Activated CD4-positive, alpha-beta T cell treated with anti-CD3 and anti-CD28 coated beads, Interleukin-2, amount 50 U/mL, for 16 hours (primary cell): ENCODE measurements around the gene PTGR1.
"Not testable (repeated sequence)": the region's sequence is repeated elsewhere in the genome, so short reads cannot be mapped to it uniquely, and the experiment has no call there.

ENCODE experiments used
- DNase-seq: peaks from one replicate; pipeline ENCODE4 v3.0.0-alpha.2; 2020

Gene PTGR1

GRCh38 chr9:111599092-111599954 lies at the start of gene PTGR1:
TSS of gene PTGR1 (minus strand) at chr9:111599647. CDS start at chr9:111597422, 2,225 bp downstream.
- peak; percentile 27 for DNase-seq

GRCh38 chr9:111649016-111649415 lies 49.6 kb upstream of the PTGR1 start:
- no peak for DNase-seq

GRCh38 chr9:111648066-111648465 lies 48.6 kb upstream of the PTGR1 start:
- no peak for DNase-seq

DNA sequence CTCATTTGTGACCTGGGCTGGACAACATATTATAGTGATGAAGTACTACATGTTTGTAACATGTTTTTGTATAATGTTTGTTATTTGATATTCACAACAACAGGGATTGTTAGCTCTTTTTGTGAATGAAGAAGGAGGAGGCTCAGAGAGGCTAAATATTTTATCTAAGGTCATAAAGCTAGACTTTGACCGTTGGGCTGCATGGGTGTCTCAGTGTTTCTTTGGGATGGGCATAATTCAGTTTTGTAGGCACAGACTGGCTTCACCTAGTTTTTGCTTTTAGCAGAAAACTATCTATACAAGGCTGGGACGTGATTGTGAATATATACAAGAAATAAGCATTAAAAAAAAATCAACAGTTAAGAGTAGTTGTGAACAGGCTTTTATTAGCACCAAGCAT lies 47.0 kb upstream of the PTGR1 start:
- no peak for DNase-seq

DNA sequence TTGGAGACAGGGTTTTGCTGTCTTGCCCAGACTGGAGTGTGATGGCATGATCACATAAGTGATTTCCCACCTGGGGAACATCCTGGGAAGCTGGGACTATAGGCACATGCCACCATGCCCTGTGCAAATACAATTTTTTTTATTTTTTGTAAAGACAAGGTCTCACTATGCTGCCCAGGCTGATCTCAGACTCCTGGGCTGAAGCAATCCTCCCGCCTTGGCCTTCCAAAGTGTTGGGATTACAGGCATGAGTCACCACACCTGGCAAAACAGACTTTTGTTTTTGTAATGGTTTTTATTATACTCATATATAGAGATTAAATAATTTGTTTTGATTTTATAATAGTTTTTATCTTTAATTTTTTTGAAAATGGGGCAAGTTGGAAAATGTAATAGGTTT lies 46.4 kb upstream of the PTGR1 start:
- DNase-seq, result no peak

- no peak for DNase-seq
Measured at GRCh38 chr9:111644195-111644772, 44.8 kb upstream of the PTGR1 start.

DNA sequence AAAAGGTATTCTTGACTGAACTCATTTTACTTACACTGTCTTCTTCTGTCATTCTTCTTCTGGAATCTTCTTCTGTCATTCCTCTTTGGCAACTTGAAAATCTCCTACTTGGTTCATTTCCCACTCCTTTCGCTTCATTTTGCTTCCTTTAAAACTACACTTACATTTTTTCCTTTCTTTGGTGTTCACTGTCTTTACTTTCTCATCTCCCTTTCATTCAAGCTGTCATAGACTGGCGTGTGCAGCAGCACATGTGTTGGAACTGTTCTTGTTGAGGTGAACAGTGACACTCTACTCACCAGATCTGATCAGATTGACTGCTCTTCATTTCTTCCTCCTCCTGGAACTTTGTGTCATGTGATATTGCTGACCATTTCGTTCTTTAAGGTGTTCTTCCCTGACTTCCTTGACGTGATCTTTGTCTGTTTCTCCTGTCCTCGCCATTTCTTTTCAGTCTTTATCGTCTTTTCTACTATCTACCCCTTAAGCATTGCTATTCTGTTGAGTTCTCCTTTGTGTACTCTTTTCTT lies 38.0 kb upstream of the PTGR1 start:
- DNase-seq, result no peak

- no peak for DNase-seq
Measured at GRCh38 chr9:111634860-111635259, 35.4 kb upstream of the PTGR1 start.

DNA sequence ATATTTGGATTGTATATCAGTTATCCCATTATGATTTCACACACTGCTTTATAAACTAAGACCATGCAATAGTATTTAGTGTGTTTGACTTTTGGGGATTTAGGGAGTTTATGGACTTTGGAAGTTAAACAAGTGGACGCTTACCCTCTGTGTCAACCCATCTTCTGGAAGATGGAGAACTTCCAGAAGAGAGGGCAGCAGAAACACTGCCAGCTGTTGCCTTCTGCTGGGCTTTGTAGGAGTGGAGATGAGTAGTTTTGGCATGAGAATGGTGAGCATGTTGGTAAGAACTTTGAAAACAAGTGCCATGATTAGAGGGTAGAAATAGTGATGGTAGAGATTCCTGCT lies 33.9 kb upstream of the PTGR1 start:
- no peak for DNase-seq

- no peak for DNase-seq
Measured at GRCh38 chr9:111632695-111633388, 33.4 kb upstream of the PTGR1 start.

DNA sequence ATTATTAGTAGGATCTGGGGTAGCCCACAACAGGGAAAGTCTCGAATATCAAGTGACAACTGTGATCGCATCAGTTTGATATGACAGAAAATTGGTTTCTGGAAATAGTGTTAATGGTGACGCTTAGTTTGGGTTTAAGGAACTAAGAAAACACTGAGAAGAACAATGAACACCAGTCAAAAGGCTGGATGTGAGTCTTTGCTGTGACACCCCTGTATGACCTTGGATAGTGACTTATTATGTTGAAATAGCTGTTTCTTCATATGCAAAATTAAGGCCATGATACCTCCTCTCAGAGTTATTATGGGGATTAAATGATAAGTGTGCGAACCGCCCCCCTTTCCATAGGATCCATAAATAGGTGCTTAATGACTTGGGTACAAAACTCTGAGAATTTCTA lies 32.6 kb upstream of the PTGR1 start:
- no peak for DNase-seq

GRCh38 chr9:111631214-111631971 lies 31.9 kb upstream of the PTGR1 start, which contains the start of gene DNAJC25:
TSS of gene DNAJC25 (plus strand) at chr9:111631334. CDS start at chr9:111631408, 74 bp downstream.
- DNase-seq, result peak; percentile 99

DNA sequence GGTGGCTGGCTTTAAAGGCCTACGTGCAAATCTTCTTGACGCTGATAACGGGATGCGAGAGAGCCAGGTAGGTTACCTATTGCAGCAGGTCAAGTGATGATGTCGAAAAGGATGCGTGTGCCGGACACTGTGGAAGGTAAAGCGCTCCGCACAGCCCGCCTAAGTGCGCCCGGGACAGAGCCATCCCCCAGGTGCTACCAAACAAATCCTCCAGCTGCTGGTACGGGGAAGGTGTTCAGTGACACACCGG lies 31.4 kb upstream of the PTGR1 start:
- no peak for DNase-seq

DNA sequence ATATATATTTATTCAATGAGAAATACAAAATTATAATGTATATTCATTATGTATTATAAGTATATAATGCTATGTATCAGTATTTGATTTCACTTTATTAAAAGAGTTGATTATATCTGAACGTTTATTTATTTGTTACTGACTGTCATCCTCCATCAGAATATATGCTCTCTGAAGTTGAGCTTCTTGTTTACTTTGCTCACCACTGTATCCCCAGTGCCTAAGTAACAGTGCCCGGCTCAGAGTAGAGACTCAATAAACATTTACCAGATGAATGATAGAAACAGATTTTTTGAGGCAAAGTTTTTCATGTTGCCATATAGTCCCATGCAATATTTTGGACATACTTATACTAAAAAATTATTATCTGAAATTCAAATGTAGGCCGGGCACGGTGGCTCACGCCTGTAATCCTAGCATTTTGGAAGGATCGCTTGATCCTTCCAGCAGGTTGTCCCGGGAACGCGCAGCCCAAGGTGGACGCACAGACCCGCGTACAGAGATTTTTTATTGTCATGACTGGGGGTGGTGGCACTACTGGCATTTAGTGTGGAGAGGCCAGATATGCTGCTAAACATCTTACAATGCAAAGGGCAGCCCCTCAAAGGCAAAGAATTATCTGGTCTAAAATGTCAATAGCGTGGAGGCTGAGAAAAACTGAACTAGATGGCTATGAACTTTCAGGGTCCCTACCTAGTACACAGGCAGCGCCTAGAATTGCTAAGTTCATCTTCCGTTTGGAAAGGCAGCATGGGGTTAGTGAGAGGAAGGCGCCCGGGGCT lies 30.9 kb upstream of the PTGR1 start:
- DNase-seq, result no peak

GRCh38 chr9:111628411-111628810 lies 29.0 kb upstream of the PTGR1 start:
- DNase-seq, result no peak

DNA sequence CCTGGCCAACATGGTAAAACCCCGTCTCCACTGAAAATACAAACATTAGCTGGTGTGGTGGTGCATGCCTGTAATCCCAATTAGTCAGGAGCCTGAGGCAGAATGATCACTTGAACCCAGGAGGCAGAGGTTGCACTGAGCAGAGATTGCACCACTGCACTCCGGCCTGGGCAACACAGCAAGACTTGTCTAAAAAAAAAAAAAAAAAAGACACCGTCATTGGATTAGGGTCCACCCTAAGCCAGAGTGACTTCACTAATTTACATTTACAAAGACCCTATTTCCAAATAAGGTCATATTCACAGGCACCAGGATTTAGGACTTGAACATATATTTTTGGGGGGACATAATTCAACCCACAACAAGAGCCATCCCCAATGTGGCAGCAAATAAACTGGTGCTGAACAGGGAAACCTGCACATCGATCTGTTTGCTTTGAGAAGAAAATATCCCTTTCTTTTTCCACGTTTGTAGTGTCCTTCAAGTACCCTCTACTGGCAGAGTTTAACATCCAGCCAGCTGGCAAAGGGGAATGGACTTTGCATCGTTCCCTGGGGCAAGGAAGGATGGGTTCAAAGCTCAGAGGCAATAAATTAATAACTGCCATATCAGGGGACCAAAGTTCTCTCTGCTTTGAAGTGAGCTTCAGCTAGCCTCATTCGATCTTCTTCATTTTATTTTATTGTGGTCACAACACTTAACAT lies 28.0 kb upstream of the PTGR1 start:
- DNase-seq, result no peak

DNA sequence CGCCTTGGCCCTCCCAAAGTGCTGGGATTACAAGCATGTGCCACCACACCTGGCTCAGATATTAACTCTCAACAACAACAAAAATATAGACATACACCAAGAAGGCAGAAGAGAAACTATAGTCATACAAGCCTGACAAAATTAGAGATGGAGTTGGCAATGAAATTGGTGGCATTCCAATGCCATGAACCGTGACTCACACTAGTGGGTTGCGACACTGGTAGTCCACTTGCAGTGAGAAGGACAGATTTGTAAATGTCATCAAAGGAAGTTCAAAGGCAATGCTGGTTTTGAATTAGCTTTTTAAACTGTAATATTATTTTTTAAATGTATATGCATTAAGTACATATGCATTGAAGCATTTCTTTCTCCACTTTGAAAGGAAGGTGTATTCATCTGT lies 23.2 kb upstream of the PTGR1 start:
- DNase-seq, result no peak

DNA sequence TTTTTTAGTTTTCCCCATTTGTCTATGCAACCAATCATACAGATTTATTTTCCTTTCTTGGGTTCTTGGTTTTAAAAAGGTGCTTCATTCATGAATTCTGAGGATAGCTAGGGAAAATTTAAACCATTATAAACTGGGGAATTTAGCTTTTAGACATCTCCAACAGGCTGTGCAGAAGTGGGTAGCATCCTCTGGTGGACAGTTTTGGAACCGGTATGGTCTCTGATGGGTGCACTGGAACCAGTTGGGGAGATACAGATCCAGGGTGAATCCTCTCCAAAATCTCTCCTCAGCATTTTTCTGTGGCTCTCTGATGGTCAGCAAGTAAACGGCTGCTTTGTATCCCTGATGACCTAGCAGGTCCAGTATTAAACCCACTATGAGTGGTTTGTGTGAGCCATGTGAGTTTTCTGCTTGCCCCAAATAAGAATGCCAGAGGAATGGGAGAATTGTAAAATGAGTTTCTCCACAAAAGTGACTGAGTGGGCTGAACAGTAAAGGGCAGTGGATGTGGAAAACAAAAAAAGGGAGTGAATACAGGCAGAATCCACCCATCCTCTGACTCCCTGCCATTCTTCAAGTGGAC lies 22.5 kb upstream of the PTGR1 start:
- peak; percentile 18 for DNase-seq

DNA sequence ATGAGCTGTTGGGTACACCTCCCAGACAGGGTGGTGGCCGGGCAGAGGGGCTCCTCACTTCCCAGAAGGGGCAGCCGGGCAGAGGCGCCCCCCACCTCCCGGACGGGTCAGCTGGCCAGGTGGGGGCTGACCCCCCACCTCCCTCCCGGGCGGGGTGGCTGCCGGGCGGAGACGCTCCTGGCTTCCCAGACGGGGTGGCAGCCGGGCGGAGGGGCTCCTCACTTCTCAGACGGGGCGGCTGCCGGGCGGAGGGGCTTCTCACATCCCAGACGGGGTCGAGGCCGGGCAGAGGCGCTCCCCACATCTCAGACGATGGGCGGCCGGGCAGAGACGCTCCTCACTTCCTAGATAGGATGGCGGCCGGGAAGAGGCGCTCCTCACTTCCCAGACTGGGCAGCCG lies 17.9 kb upstream of the PTGR1 start:
- not testable (repeated sequence) for DNase-seq

- DNase-seq, result no peak
Measured at GRCh38 chr9:111615928-111616327, 16.5 kb upstream of the PTGR1 start.

DNA sequence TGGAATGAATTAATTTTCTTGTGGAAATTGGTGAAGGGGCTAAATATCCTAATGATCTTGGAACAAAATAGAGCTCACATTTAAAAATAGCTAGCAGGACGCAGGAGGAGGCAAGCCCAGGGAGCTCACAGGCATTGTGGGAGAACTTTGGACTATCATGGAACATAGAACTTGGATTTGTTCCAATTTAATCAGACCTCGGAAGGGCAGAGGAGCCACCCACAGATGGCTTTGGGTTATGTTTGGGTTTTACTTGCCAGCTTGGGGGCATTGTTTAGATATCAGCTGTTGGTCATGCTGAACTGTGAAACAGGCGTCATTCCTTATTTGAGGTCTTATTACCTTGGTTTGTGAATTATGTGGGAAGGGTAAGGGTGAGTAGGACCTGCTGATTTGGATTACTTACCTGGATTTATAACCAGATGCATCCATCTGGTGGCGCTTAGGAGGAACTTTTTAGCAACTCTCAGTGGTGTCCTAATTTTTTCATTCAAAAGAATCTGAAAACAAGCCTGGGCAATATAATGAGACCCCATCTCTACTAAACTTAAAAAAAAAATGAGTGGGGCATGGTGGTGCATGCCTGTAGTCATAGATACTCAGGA lies 14.1 kb upstream of the PTGR1 start:
- DNase-seq, result no peak
